ENCODE results near the gene NAP1L4. TPM values are rescaled to one million over a fixed set of nuclear protein-coding genes. Genes with fewer than 3 reads are reported as not detected.

NAP1L4 gene
- total RNA-seq, 2 donors from 2014 or later, result 198 to 206 TPM

DNA sequence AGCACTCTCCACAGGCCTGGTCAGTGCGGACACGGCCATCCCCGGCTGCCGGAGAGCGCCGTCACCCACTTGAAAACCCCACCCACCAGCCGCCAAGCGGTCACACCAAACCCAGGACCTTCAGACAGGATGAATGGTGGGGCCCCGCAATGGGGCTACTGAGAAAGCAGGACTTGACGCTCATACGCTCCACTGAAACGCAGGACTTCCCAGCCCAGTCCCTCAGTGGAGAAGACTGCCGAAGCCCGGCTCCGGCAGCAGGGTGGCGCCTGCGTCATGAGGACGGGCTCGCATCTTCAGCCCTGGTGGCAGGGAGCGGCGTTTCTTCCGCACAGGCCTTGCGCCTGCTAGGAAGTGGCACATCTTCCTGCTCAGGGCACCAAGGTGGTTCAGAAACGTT is 47.6 kb downstream of the NAP1L4 start:
- Histone ChIP-seq H3K4me1 (ENCODE audit: control insufficient read depth, insufficient read depth, low read length) (peaks cover 9% of the 10 kb centered on the region), H3K27me3 (ENCODE audit: control insufficient read depth, insufficient read depth, low read length, poor library complexity, severe bottlenecking) (no peaks in the 10 kb centered on the region), H3K9ac (ENCODE audit: extremely low read depth, low read length, poor library complexity, severe bottlenecking) (no peak overlapping the region), H3K36me3 (ENCODE audit: control insufficient read depth, insufficient read depth, low read length) (peaks cover 65% of the 10 kb centered on the region), H3K27ac (ENCODE audit: low read depth, low read length) (no peak overlapping the region), H3K4me3 (ENCODE audit: low read length) (no peak overlapping the region), H3K9me3 (ENCODE audit: control insufficient read depth, low read length) (peaks cover 5% of the 10 kb centered on the region)
- no peak overlapping the region for H3K27ac Mint-ChIP-seq
- H3K4me3 Mint-ChIP-seq, result no peak overlapping the region
- peak; percentile 53 for DNase-seq
- 96 to 97% methylated on average over 18 to 24 of the region's 24 CpGs for WGBS, 2 experiments (ENCODE audit: insufficient coverage in 1 of 2, insufficient read length in 1 of 2)
- H3K4me1 Mint-ChIP-seq, result peaks cover 13% of the 10 kb centered on the region
- H3K36me3 Mint-ChIP-seq (ENCODE audit: low read depth), result peaks cover 49% of the 10 kb centered on the region
- TF ChIP-seq, protein P1, sequence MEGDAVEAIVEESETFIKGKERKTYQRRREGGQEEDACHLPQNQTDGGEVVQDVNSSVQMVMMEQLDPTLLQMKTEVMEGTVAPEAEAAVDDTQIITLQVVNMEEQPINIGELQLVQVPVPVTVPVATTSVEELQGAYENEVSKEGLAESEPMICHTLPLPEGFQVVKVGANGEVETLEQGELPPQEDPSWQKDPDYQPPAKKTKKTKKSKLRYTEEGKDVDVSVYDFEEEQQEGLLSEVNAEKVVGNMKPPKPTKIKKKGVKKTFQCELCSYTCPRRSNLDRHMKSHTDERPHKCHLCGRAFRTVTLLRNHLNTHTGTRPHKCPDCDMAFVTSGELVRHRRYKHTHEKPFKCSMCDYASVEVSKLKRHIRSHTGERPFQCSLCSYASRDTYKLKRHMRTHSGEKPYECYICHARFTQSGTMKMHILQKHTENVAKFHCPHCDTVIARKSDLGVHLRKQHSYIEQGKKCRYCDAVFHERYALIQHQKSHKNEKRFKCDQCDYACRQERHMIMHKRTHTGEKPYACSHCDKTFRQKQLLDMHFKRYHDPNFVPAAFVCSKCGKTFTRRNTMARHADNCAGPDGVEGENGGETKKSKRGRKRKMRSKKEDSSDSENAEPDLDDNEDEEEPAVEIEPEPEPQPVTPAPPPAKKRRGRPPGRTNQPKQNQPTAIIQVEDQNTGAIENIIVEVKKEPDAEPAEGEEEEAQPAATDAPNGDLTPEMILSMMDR (conservative IDR thresholded peaks at IDR 0.05), result peak; percentile 27
- H3K27me3 Mint-ChIP-seq (ENCODE audit: insufficient read depth), result no peaks in the 10 kb centered on the region
- H3K9me3 Mint-ChIP-seq, result peaks cover 4% of the 10 kb centered on the region

- Histone ChIP-seq H3K4me3 (ENCODE audit: low read length) (no peak overlapping the region), H3K4me1 (ENCODE audit: control insufficient read depth, insufficient read depth, low read length) (peaks cover 9% of the 10 kb centered on the region), H3K9ac (ENCODE audit: extremely low read depth, low read length, poor library complexity, severe bottlenecking) (no peak overlapping the region), H3K27ac (ENCODE audit: low read depth, low read length) (no peak overlapping the region), H3K9me3 (ENCODE audit: control insufficient read depth, low read length) (peaks cover 13% of the 10 kb centered on the region), H3K36me3 (ENCODE audit: control insufficient read depth, insufficient read depth, low read length) (peaks cover 57% of the 10 kb centered on the region), H3K27me3 (ENCODE audit: control insufficient read depth, insufficient read depth, low read length, poor library complexity, severe bottlenecking) (no peaks in the 10 kb centered on the region)
- no peak overlapping the region for H3K27ac Mint-ChIP-seq
- peaks cover 48% of the 10 kb centered on the region for H3K36me3 Mint-ChIP-seq (ENCODE audit: low read depth)
- WGBS, 2 experiments (ENCODE audit: insufficient coverage in 1 of 2, insufficient read length in 1 of 2), result 94 to 97% methylated on average over 6 to 12 of the region's 12 CpGs
- H3K9me3 Mint-ChIP-seq, result peaks cover 12% of the 10 kb centered on the region
- peak; percentile 50 for DNase-seq
- no peak overlapping the region for H3K4me3 Mint-ChIP-seq
- peaks cover 13% of the 10 kb centered on the region for H3K4me1 Mint-ChIP-seq
- TF ChIP-seq, protein P1 (conservative IDR thresholded peaks at IDR 0.05), result no peak
- H3K27me3 Mint-ChIP-seq (ENCODE audit: insufficient read depth), result no peaks in the 10 kb centered on the region
Measured at GRCh38 chr11:2943711-2944118, 48.4 kb downstream of the NAP1L4 start.

DNA sequence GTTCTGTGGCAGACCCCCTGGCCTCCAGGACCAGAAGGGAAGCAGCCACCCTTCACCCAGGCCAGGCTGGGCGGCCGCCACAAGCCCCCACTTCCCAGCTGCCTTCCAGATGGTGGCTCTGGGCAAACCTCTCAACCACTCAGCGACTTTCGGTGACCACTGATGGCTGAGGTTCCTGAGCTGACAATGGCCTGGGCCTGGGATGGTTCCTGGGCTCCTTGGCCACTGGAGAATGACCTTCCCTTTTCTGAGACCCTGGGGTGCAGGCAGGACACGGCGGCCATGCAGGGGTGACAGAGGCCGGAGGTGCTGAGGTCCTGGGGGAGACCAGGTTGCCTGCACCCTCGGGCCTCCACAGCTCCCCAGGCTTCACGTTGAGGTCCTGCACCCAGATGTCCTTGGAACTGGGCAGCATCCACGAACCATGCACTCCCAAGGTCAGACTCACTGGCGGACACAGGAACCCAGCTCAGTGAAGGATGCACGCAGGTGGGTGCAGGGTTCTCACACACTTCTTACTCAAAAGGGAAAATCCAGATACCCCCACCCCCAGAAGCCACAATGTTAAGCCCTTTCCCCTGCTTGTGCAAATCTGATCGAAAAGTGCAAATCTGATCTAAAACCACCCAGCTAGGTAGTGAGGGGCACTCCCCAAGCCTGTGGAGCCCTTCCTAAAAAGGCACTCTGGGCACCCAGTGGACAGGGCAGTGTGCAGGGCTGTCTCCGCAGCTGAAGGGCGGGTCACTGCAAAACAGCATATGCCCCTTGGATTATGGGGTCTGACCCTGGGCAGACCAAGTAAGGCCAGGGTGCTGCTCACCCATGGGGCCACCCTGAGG is 49.0 kb downstream of the NAP1L4 start:
- H3K27ac Mint-ChIP-seq, result no peak overlapping the region
- H3K4me1 ChIP-seq (ENCODE audit: control insufficient read depth, insufficient read depth, low read length), result peaks cover 9% of the 10 kb centered on the region
- peaks cover 18% of the 10 kb centered on the region for H3K9me3 Mint-ChIP-seq
- no peaks in the 10 kb centered on the region for H3K27me3 Mint-ChIP-seq (ENCODE audit: insufficient read depth)
- peaks cover 19% of the 10 kb centered on the region for H3K9me3 ChIP-seq (ENCODE audit: control insufficient read depth, low read length)
- H3K9ac ChIP-seq (ENCODE audit: extremely low read depth, low read length, poor library complexity, severe bottlenecking), result no peak overlapping the region
- peaks cover 50% of the 10 kb centered on the region for H3K36me3 ChIP-seq (ENCODE audit: control insufficient read depth, insufficient read depth, low read length)
- peaks cover 13% of the 10 kb centered on the region for H3K4me1 Mint-ChIP-seq
- no peak overlapping the region for H3K4me3 Mint-ChIP-seq
- H3K27ac ChIP-seq (ENCODE audit: low read depth, low read length), result no peak overlapping the region
- H3K4me3 ChIP-seq (ENCODE audit: low read length), result no peak overlapping the region
- TF ChIP-seq, protein P1 (conservative IDR thresholded peaks at IDR 0.05), result no peak
- 90% methylated on average over 10 to 15 of the region's 15 CpGs for WGBS, 2 experiments (ENCODE audit: insufficient coverage in 1 of 2, insufficient read length in 1 of 2)
- H3K36me3 Mint-ChIP-seq (ENCODE audit: low read depth), result peaks cover 50% of the 10 kb centered on the region
- no peaks in the 10 kb centered on the region for H3K27me3 ChIP-seq (ENCODE audit: control insufficient read depth, insufficient read depth, low read length, poor library complexity, severe bottlenecking)
- DNase-seq, result peak; percentile 44
